ENCODE data around the gene PSMC1. TPM values are rescaled to one million over a fixed set of nuclear protein-coding genes. Genes with fewer than 3 reads are reported as not detected.

The PSMC1 gene
- total and polyA plus RNA-seq, 2 experiments from 2014 or later, result 112 to 139 TPM

DNA sequence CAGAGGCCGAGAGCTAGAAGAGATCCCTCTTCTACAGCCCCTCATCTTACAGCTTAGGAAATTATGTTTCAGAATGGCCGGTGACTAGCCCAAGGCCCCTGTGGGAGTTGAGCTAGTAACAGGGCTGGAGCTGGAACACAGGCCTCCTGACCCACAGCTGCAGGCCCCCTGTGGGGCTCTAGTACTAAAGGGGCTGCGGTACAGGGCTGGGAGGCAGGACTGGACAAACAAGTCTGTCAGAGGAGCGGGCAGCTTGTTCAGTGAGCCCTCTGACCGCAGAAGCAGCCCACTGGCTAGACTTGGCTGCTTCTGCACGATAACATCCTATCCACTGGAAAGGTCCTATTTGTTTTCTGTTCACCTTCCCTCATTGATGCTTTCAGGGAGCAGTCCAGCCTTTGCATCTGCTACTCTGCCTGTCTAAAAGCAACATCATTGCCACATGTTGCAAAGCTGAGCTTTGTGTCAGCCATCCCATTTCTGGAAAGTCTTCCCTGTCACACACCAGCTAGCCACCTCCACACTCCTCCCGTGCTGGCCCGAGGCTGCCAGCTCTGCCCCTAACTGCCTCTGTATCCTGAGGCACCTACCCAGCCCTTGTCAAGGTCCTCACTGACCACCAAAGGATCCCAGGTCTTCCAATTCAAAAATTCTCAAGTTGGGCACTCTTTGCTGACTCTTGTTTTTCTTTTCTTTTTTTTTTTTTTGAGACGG is 10.2 kb downstream of the PSMC1 start:
- H3K36me3 ChIP-seq (ENCODE audit: insufficient read depth), result peaks cover 61% of the 10 kb centered on the region
- no peak for ATAC-seq

More for the DNA sequence above, 10.2 kb downstream of the PSMC1 start:
- Histone ChIP-seq H3K27ac (ENCODE audit: low read depth) (no peak overlapping the region), H3K79me2 (replicated peaks; ENCODE audit: insufficient read depth) (no peaks in the 10 kb centered on the region), H3K27me3 (ENCODE audit: insufficient read depth) (no peaks in the 10 kb centered on the region), H3K9me2 (ENCODE audit: insufficient read depth) (no peaks in the 10 kb centered on the region), H3K4me3 (no peak overlapping the region), H3F3A (replicated peaks; ENCODE audit: low read depth) (no peaks in the 10 kb centered on the region), H3K4me1 (ENCODE audit: insufficient read depth) (no peaks in the 10 kb centered on the region), H2AFZ (no peak overlapping the region), H4K20me1 (replicated peaks; ENCODE audit: insufficient read depth) (peaks cover 6% of the 10 kb centered on the region), H3K4me2 (no peak overlapping the region)
- Mint-ChIP-seq H3K4me3 (no peak overlapping the region), H3K36me3 (ENCODE audit: low read depth) (peaks cover 87% of the 10 kb centered on the region), H3K27me3 (ENCODE audit: insufficient read depth, low read depth, poor library complexity) (peaks cover 2% of the 10 kb centered on the region), H3K4me1 (no peaks in the 10 kb centered on the region), H3K27ac (no peak overlapping the region), H3K9me3 (no peaks in the 10 kb centered on the region)
- DNase-seq (ENCODE audit: low spot score), result no peak
- TF ChIP-seq, protein P1, sequence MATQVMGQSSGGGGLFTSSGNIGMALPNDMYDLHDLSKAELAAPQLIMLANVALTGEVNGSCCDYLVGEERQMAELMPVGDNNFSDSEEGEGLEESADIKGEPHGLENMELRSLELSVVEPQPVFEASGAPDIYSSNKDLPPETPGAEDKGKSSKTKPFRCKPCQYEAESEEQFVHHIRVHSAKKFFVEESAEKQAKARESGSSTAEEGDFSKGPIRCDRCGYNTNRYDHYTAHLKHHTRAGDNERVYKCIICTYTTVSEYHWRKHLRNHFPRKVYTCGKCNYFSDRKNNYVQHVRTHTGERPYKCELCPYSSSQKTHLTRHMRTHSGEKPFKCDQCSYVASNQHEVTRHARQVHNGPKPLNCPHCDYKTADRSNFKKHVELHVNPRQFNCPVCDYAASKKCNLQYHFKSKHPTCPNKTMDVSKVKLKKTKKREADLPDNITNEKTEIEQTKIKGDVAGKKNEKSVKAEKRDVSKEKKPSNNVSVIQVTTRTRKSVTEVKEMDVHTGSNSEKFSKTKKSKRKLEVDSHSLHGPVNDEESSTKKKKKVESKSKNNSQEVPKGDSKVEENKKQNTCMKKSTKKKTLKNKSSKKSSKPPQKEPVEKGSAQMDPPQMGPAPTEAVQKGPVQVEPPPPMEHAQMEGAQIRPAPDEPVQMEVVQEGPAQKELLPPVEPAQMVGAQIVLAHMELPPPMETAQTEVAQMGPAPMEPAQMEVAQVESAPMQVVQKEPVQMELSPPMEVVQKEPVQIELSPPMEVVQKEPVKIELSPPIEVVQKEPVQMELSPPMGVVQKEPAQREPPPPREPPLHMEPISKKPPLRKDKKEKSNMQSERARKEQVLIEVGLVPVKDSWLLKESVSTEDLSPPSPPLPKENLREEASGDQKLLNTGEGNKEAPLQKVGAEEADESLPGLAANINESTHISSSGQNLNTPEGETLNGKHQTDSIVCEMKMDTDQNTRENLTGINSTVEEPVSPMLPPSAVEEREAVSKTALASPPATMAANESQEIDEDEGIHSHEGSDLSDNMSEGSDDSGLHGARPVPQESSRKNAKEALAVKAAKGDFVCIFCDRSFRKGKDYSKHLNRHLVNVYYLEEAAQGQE (IDR thresholded peaks at IDR 0.05; ENCODE audit: unreplicated experiment), result no peak
- no peak for TF ChIP-seq STAT1 (IDR thresholded peaks at IDR 0.05; ENCODE audit: unreplicated experiment)
- no peak for TF ChIP-seq ZNF462 (CRISPR knock-in tag; IDR thresholded peaks at IDR 0.05)
- no peak for TF ChIP-seq EZH2 (IDR thresholded peaks at IDR 0.05; ENCODE audit: low read depth, unreplicated experiment)
- TF ChIP-seq CTCF (conservative IDR thresholded peaks at IDR 0.05; ENCODE audit: low read depth in 2 of 2), result no peak
- no peak for TF ChIP-seq ETS1 (IDR thresholded peaks at IDR 0.05)
- TF ChIP-seq JUNB (IDR thresholded peaks at IDR 0.05; ENCODE audit: unreplicated experiment), result no peak
- no peak for TF ChIP-seq EZH2phosphoT487 (IDR thresholded peaks at IDR 0.05; ENCODE audit: unreplicated experiment)
- TF ChIP-seq NANOG (IDR thresholded peaks at IDR 0.05; ENCODE audit: borderline replicate concordance), result no peak

Data from GM23338 (cell line).